GM18498 (cell line): Measurements from ENCODE around the gene ADPRS.

ENCODE experiments used
- ATAC-seq: cut with Tn5 transposase; IDR thresholded peaks from one replicate; pipeline ENCODE4 v1.9.1; 2021; ENCODE audit warnings: mild to moderate bottlenecking, moderate library complexity; ENCODE audit not compliant: unreplicated experiment

The ADPRS gene

GRCh38 chr1:36128905-36129206 is 40.2 kb downstream of the ADPRS start:
- no peak for ATAC-seq

DNA sequence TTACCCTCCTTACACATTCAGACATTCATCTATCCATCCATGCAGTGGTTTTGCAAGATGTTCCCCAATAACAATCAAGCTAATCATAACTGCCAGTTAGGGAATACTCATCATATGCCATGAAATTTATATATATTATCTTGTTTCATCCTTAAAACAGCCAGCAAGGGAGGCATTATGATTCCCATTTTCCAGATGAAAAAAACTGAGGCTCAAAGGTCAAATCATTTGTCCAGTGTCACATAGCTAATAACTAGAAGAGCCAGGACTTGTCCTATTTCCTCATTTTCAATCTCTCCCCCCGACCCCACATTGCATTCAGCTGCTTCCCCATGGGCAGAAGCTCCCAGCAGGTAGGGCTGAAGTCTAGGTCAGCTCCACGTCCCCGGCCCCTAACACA is 43.3 kb downstream of the ADPRS start:
- no peak for ATAC-seq

DNA sequence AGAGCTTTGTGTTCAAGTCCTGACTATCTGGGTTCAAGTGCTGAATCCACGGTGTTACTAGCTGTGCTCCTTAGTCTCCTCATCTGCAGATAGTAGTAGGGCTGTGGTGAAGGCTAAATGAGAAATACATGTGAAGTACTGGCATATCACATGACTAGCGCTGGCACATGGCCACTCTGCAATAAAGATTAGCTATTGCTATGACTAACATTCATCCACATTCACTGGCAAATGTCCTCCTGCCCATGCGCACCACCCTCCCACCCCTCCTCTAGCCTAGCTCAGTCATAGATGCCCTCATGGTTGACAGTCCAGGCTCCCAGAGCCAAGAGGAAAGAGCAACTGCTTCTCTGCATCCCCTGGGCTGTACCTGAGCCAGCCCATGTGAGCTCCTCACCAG is 44.8 kb downstream of the ADPRS start:
- no peak for ATAC-seq

DNA sequence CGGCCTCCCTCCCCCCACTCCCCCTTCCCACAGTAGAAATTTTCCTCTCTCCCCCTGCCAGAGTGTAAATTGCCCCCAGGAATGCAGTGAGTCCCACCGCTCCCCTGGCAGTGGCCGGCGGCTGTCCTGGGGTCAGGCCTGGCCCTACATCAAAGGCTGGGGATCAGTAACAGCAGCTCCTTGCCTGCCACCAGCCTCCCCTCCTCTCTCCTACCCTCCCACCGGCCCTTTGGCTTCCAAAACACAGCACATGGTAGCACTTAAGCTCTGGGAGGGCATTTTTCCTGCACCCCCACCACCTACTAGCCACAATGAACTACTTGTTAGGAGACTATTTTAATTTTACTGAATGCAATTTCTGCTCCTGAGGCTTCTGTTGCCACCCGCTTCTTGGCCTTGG is 45.3 kb downstream of the ADPRS start:
- no peak for ATAC-seq

DNA sequence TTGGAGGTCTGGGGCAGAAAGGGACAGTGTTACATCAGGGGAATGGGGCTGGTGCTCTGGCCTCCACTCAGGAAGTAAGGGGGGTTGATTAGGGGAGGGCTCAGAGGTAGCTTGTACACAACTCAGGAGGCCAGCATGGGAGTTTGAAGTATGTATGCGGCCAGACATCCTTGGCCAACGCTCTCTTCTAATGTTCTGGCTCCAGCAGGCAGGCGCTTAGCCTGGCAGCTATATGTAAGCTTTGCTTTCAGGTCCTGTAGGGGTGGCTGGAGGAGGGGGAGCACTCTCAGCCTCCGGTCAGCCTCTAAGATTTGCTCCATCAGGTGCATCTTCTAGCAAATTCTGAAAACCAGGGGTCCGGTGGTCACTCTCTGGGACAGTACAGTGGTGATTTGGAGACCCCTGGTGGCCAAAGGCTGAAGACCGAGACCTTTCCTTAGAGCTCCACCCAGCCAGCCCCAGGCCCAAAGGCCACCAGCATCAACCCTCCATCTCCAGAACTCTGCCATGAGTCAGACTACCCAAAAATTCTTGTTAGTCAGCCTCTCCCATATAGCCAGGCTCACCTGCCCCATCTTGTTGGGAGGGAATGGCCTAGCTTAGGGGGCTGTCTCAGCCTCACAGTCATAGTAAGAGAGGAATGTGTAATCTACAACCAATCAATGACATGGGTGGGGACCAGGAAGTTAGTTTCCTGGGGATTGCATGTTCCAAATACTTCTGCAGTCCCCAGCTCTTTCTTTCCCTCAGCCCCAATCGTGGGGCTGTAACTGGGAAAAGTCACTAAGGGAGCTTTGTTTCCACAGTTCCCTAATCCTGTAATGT is 46.0 kb downstream of the ADPRS start:
- no peak for ATAC-seq

DNA sequence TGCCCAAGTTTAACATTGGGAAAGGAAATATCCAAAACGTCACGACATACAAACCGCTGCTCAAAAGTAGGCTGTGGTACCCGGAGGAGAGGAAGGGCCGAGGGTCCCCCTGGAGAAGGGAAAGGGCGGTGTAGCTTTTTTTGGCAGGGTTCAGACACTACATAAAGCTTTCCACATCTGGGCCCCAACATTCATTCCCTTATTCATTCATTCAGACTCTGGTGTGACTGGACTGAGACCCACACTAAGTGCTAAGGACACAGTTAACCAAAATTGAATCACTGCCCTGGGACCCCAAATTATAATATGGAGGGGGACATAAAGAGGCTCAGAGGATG is 46.6 kb downstream of the ADPRS start:
- ATAC-seq, result no peak

GRCh38 chr1:36135796-36136195 is 47.1 kb downstream of the ADPRS start:
- ATAC-seq, result no peak

DNA sequence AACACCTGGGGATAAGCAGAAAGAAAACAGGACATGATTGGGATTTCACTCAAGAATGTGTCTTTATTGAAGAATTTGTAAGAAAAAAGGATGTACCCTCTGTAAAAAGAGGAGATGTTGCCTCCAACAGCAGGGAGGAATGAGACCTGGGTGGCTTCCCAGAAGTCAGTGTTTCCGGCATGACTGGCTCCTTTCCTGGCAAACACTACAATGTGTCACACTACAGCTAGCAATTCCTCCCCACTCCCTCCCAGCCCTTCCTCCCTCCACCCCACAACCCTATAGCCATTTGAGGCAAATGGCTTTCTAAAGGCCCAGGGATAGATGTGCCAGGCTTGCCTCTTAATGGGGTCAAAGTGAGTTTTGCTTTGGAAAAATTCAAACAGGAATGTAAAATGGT is 47.8 kb downstream of the ADPRS start:
- no peak for ATAC-seq

DNA sequence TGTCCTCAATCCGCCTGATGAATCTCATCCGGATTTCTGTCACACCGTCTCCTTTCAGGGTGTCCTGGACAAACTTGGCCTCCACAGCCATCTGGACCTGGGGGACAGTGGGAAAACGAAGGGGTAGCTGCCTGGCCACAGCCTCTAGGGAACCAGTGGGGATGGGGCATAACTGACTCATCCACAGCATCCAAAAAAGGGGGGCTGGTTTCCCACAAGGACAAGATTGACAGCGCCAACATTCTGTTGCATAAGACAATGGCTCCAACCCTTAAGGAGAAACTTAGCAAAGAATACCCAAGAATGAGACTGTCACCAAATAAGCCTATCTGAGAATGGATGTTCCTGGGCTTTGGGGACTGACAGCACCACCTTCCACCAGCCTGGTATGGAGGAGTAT is 48.5 kb downstream of the ADPRS start:
- ATAC-seq, result no peak

DNA sequence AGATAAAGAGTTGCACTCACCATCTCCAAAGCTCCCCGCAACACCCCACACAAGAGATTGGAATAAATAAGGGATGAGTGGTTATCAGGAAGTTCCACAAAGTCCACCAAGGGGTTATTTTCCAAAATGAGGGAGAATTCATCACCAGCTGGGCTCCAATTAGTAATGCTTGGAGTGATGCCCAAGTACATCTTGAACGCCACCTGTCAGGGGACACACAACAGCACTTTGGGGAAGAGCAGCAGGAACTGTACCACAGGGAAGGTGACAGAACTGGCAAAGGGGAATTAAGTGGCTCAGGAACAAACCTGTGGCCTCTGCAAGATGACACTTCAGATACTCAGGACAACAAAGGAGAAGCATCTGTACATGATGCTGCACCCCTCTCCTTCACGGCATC is 49.1 kb downstream of the ADPRS start:
- ATAC-seq, result no peak

GRCh38 chr1:36139521-36139920 is 50.8 kb downstream of the ADPRS start:
- ATAC-seq, result no peak

GRCh38 chr1:36142121-36142520 is 53.4 kb downstream of the ADPRS start:
- no peak for ATAC-seq

GRCh38 chr1:36143424-36143823 is 54.7 kb downstream of the ADPRS start:
- no peak for ATAC-seq
